Suprapubic skin (tissue), 3 donors: ENCODE data around the gene FCHSD1.

Source experiments
- CTCF ChIP-seq, 2 donors: fragments of 200-600 bp in 1 of 2; fragments of 450-650 bp in 1 of 2; sonication (generic) in 1 of 2; IDR thresholded peaks; one replicate each; pipeline ENCODE4 v1.5.1; 2016 to 2019; ENCODE audit warnings: antibody characterized with exemption in 2 of 2, mild to moderate bottlenecking in 1 of 2, moderate library complexity in 1 of 2
- EP300 ChIP-seq: sonication (generic); formaldehyde crosslinking; IDR thresholded peaks from one replicate; pipeline ENCODE4 v1.6.1; 2017; ENCODE audit warnings: antibody characterized with exemption

GRCh38 chr5:141674747-141675146 lies 23.5 kb upstream of the FCHSD1 start:
- TF ChIP-seq EP300 (no peak), CTCF (IDR thresholded peaks at IDR 0.05) (no peak)
